NCI-H1694 treated with DMSO at 0.1 percent for 48 hours (cell line): Measurements from ENCODE around the gene SEPTIN2.
A peak's percentile ranks its signal among the peaks of the same experiment; 100 is the strongest.
"Not testable (repeated sequence)": the region's sequence is repeated elsewhere in the genome, so short reads cannot be mapped to it uniquely, and the experiment has no call there.

Experiments
- DNase-seq: peaks from one replicate; lab custom pipeline; 2025; lab: John Stamatoyannopoulos, UW

Gene SEPTIN2

GRCh38 chr2:241350878-241351639, 35.3 kb downstream of the SEPTIN2 start:
- DNase-seq = no peak

GRCh38 chr2:241351640-241352031, 35.9 kb downstream of the SEPTIN2 start:
- no peak for DNase-seq

GRCh38 chr2:241352227-241352626, 36.5 kb downstream of the SEPTIN2 start:
- DNase-seq = no peak

- DNase-seq = peak; percentile 12
These were observed 39.2 kb downstream of the SEPTIN2 start for GRCh38 chr2:241354668-241355658.

- peak; percentile 97 for DNase-seq
These were observed 40.5 kb downstream of the SEPTIN2 start, which contains the start of gene FARP2 for GRCh38 chr2:241355983-241356870. TSS of gene FARP2 (plus strand) at chr2:241356285. CDS start at chr2:241373108, 16,823 bp downstream.

GRCh38 chr2:241356871-241357260, 41.1 kb downstream of the SEPTIN2 start:
- no peak for DNase-seq

GRCh38 chr2:241357531-241357930, 41.8 kb downstream of the SEPTIN2 start:
- no peak for DNase-seq

GRCh38 chr2:241358470-241358869, 42.7 kb downstream of the SEPTIN2 start:
- DNase-seq = no peak

GRCh38 chr2:241359481-241360045, 43.8 kb downstream of the SEPTIN2 start:
- no peak for DNase-seq

GRCh38 chr2:241363426-241363825, 47.7 kb downstream of the SEPTIN2 start:
- no peak for DNase-seq

- no peak for DNase-seq
These were observed 49.1 kb downstream of the SEPTIN2 start for GRCh38 chr2:241364781-241365180.

- DNase-seq = no peak
These were observed 51.0 kb downstream of the SEPTIN2 start for GRCh38 chr2:241366678-241367077.

- DNase-seq = no peak
These were observed 52.9 kb downstream of the SEPTIN2 start for GRCh38 chr2:241368643-241369042.

GRCh38 chr2:241372361-241372992, 56.8 kb downstream of the SEPTIN2 start:
- peak; percentile 39 for DNase-seq

- peak; percentile 48 for DNase-seq
These were observed 57.7 kb downstream of the SEPTIN2 start for GRCh38 chr2:241373446-241373845.

- not testable (repeated sequence) for DNase-seq
These were observed 58.2 kb downstream of the SEPTIN2 start for GRCh38 chr2:241373906-241374305.

- no peak for DNase-seq
These were observed 59.6 kb downstream of the SEPTIN2 start for GRCh38 chr2:241375300-241375699.

- no peak for DNase-seq
These were observed 61.1 kb downstream of the SEPTIN2 start for GRCh38 chr2:241376808-241377207.

GRCh38 chr2:241378816-241379215, 63.1 kb downstream of the SEPTIN2 start:
- DNase-seq = no peak

GRCh38 chr2:241379481-241380480, 64.1 kb downstream of the SEPTIN2 start:
- no peak for DNase-seq
